ES-I3 (cell line): ENCODE data around the gene QRFP.
"Not testable (repeated sequence)": the region's sequence is repeated elsewhere in the genome, so short reads cannot be mapped to it uniquely, and the experiment has no call there.

Experiments
- H3K36me3 ChIP-seq: 2 replicates; pipeline ENCODE4 v1.6.1; 2013; ENCODE audit warnings: mild to moderate bottlenecking, low read length, control low read depth, moderate library complexity; ENCODE audit not compliant: insufficient read depth
- H3K4me1 ChIP-seq: 2 replicates; pipeline ENCODE4 v1.6.1; 2013; ENCODE audit warnings: mild to moderate bottlenecking, control low read depth, low read length; ENCODE audit not compliant: insufficient read depth
- H3K9ac ChIP-seq: 2 replicates; pipeline ENCODE4 v1.6.1; 2013; ENCODE audit warnings: low read depth, mild to moderate bottlenecking, low read length, moderate library complexity
- H3K9me3 ChIP-seq: 2 replicates; pipeline ENCODE4 v1.6.1; 2013; ENCODE audit warnings: mild to moderate bottlenecking, low read length, moderate library complexity; ENCODE audit not compliant: control insufficient read depth, insufficient read depth

The QRFP gene

GRCh38 chr9:130860458-130861316 is 35.9 kb downstream of the QRFP start:
- peaks cover 12% of the 10 kb centered on the region for H3K36me3 ChIP-seq

DNA sequence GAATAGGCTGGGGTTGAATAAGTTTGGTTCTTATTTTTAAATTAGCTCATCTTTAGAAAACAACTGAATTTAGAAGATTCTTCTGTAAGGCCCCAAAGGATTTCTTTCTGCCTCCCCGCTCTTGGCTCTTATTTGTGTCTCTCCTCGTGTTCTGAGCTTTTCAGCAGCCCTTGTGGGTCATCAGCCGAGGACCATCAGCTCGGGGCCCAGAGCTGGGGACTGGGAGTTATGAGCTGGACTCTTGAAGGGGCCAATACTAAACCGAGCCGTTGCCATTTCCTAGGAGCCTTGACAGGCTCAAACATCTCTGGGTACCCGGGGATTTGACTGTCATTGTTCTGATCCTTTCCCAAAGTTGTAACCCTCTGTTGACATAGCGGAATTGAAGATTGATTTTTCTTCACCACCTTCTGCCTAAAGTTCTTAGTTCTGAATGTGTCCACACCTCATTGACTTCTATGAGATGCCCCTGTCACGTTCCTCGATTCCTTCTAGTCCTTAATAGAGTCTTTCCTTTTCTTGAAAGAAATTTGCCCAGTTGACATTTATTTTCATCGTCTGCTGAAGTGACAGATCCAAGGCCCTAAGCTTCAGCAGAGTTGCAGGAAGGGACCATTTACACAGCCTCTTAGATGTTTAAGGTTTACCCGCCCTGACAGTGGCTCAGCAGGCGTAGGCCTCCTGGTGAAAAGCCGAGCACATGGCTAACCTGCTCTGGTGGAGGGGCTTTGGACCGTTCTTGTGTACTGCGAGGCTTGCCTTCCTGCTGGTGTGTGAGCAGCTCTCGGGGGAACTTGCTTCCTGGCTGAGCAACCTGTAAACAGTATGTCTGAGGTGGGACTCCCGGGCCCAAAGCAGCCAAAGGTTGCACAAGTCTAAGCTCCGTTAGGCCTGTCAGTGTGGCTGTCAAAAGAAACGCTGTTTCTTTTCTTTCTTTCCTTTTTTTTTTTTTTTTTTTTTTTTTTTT is 37.6 kb downstream of the QRFP start:
- H3K9ac ChIP-seq = no peak overlapping the region
- H3K4me1 ChIP-seq = peaks cover 21% of the 10 kb centered on the region
- H3K9me3 ChIP-seq = no peaks in the 10 kb centered on the region
- H3K36me3 ChIP-seq = peaks cover 12% of the 10 kb centered on the region

More at GRCh38 chr9:130860458-130861316, 35.9 kb downstream of the QRFP start:
- H3K9me3 ChIP-seq = no peaks in the 10 kb centered on the region
- H3K4me1 ChIP-seq = peaks cover 21% of the 10 kb centered on the region
- H3K9ac ChIP-seq = no peak overlapping the region

GRCh38 chr9:130857864-130858738 is 38.5 kb downstream of the QRFP start:
- Histone ChIP-seq H3K4me1 (peaks cover 21% of the 10 kb centered on the region), H3K9me3 (no peaks in the 10 kb centered on the region), H3K9ac (no peak overlapping the region), H3K36me3 (peaks cover 8% of the 10 kb centered on the region; the same call in 1 of the 2 replicates)

- no peaks in the 10 kb centered on the region for H3K9me3 ChIP-seq
- H3K4me1 ChIP-seq = peaks cover 21% of the 10 kb centered on the region
- peaks cover 7% of the 10 kb centered on the region; the same call in 1 of the 2 replicates for H3K36me3 ChIP-seq
- H3K9ac ChIP-seq = no peak overlapping the region
These were observed 40.1 kb downstream of the QRFP start for GRCh38 chr9:130856474-130856873.

DNA sequence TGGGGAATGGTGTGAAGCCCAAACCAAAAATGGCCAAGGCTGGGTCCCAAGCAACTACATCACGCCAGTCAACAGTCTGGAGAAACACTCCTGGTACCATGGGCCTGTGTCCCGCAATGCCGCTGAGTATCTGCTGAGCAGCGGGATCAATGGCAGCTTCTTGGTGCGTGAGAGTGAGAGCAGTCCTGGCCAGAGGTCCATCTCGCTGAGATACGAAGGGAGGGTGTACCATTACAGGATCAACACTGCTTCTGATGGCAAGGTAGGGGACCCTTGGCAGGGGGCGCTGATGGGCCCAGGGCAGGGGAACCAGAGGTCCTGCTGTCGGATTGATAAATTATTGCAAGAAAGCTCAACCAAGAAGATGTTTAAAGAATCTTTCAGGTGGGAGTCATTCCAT is 41.8 kb downstream of the QRFP start:
- H3K4me1 ChIP-seq = peaks cover 16% of the 10 kb centered on the region
- no peak overlapping the region for H3K9ac ChIP-seq
- peaks cover 4% of the 10 kb centered on the region; the same call in 1 of the 2 replicates for H3K36me3 ChIP-seq
- no peaks in the 10 kb centered on the region for H3K9me3 ChIP-seq

GRCh38 chr9:130854092-130854491 is 42.5 kb downstream of the QRFP start:
- Histone ChIP-seq H3K4me1 (peaks cover 12% of the 10 kb centered on the region), H3K36me3 (peaks cover 4% of the 10 kb centered on the region; the same call in 1 of the 2 replicates), H3K9me3 (no peaks in the 10 kb centered on the region), H3K9ac (no peak overlapping the region)

GRCh38 chr9:130852801-130853200 is 43.8 kb downstream of the QRFP start:
- Histone ChIP-seq H3K36me3 (peaks cover 4% of the 10 kb centered on the region; the same call in 1 of the 2 replicates), H3K9ac (no peak overlapping the region), H3K4me1 (peaks cover 6% of the 10 kb centered on the region; the same call in 1 of the 2 replicates), H3K9me3 (no peaks in the 10 kb centered on the region)

GRCh38 chr9:130849356-130849755 is 47.3 kb downstream of the QRFP start:
- Histone ChIP-seq H3K4me1 (peaks cover 30% of the 10 kb centered on the region), H3K9ac (no peak overlapping the region), H3K9me3 (no peaks in the 10 kb centered on the region), H3K36me3 (no peaks in the 10 kb centered on the region)

DNA sequence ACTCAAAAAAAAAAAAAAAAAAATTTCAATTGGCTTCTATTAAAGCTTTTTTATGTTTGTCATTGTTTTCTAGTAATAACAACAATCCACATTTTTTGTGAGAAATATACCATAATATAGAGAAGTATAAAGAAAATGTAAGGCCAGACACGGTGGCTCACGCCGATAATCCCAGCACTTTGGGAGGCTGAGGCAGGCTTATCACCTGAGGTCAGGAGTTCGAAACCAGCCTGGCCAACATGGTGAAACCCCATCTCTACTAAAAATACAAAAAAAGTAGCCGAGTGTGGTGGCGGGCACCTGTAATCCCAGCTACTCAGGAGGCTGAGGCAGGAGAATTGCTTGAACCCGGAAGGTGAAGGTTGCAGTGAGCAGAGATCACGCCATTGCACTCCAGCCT is 48.1 kb downstream of the QRFP start:
- not testable (repeated sequence) for H3K9ac ChIP-seq, H3K9me3 ChIP-seq, H3K36me3 ChIP-seq
- peaks cover 30% of the 10 kb centered on the region for H3K4me1 ChIP-seq

GRCh38 chr9:130847306-130848217 is 49.0 kb downstream of the QRFP start:
- H3K9me3 ChIP-seq = no peaks in the 10 kb centered on the region
- peaks cover 34% of the 10 kb centered on the region for H3K4me1 ChIP-seq
- H3K36me3 ChIP-seq = no peaks in the 10 kb centered on the region
- no peak overlapping the region for H3K9ac ChIP-seq

DNA sequence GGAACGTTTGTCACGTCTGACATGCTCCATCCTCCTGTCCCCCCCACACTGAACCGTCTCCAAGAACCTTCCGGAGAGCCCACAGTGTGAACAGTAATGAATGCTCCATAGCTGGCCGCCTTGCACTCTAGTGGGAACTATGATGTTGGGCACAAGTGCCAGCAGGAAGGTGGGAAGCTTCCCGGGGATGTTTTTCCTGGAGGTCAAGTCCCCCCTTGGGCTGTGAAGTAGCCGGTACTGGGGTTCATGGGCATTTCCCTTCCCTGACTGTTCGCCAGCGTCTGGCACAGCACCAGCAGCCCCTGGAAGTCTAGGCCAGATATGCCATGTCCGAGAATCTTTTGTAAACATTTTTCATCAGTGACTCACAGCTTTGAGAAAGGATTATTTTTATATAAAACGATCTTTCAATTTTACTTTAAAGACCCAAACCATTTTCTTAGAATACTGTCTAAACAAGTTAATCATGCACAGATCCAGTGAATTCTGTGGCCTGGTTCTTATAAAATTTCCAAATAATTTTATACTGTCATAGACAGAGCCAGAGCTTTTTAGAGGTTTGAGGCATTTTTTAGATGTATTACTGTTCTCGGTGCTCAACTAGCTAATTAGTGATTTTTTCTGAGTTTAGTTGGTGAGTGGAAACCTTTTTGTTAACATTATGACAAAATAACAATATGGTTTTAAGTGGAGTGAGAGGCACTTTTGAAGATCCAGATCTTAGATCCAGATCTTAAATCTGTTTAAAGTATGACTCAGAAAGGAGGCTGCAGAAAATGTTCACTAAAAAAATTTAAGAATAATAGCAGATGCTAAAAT is 49.9 kb downstream of the QRFP start:
- Histone ChIP-seq H3K36me3 (no peaks in the 10 kb centered on the region), H3K9ac (no peak overlapping the region), H3K9me3 (no peaks in the 10 kb centered on the region), H3K4me1 (peaks cover 41% of the 10 kb centered on the region)

GRCh38 chr9:130845901-130846481 is 50.6 kb downstream of the QRFP start:
- Histone ChIP-seq H3K4me1 (peaks cover 41% of the 10 kb centered on the region), H3K36me3 (no peaks in the 10 kb centered on the region), H3K9me3 (no peaks in the 10 kb centered on the region), H3K9ac (no peak overlapping the region)
